Measurements from ENCODE around the gene XRCC4. TPM values are rescaled to one million over a fixed set of nuclear protein-coding genes. Genes with fewer than 3 reads are reported as not detected.

The XRCC4 gene
- total RNA-seq, 1 experiment from 2014 or later = 24.6 TPM

DNA sequence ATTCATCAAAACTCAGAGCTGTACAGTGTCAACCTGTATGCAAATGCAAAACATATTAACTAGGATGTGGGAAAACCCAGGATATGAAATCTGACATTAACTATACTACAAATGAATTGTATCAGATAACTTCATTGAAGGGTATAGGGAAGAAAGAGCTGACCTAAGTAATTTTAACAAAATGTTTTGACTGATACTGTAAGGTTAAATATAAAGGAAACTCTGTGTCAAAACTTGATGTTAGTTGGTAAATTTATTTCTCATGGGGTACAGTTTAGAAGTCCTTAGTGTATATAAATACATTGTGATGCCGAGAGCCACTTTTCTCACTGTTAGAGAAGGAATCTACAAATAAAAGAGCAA, 316.1 kb downstream of the XRCC4 start:
- Histone ChIP-seq H3K79me2 (ENCODE audit: insufficient read depth, low read length) (no peaks in the 10 kb centered on the region), H3K4me3 (replicated peaks in 1 of 2; ENCODE audit: low read depth in 1 of 2, low read length in 2 of 2) (no peak overlapping the region), H4K20me1 (ENCODE audit: insufficient read depth) (no peaks in the 10 kb centered on the region), H3K27ac (ENCODE audit: low read depth, low read length) (no peak overlapping the region), H3K4me2 (ENCODE audit: low read length) (no peak overlapping the region), H3K4me1 (ENCODE audit: control insufficient read depth in 1 of 2, insufficient read depth in 2 of 2, low read length in 2 of 2) (no peaks in the 10 kb centered on the region), H3K9me3 (ENCODE audit: control insufficient read depth in 1 of 2, insufficient read depth in 1 of 2, low read depth in 1 of 2, low read length in 2 of 2) (no peaks in the 10 kb centered on the region), H3K9me2 (ENCODE audit: insufficient read depth) (no peaks in the 10 kb centered on the region), H3K9ac (ENCODE audit: low read length) (no peak overlapping the region), H3K27me3 (ENCODE audit: insufficient read depth, low read length) (no peaks in the 10 kb centered on the region), H3K36me3 (ENCODE audit: control insufficient read depth in 1 of 2, insufficient read depth in 2 of 2, low read length in 2 of 2) (no peaks in the 10 kb centered on the region), H2AFZ (ENCODE audit: low read depth, low read length, poor library complexity, severe bottlenecking) (no peak overlapping the region)
- intact Hi-C loops (cut with micrococcal nuclease) = no loop called here
- DNase-seq (ENCODE audit: low read depth, low spot score) (no peak), ATAC-seq (no peak)
- ChIA-PET CTCF (no interaction called here), POLR2A (no interaction called here), RAD21 (ENCODE audit: low non-redundant PET in 1 of 2, low total read pairs in 2 of 2, uncharacterized antibody in 2 of 2, unreplicated experiment in 2 of 2) (no interaction called here)
- TF ChIP-seq RAD21 (IDR thresholded peaks at IDR 0.05; ENCODE audit: low read depth) (no peak), ELF1 (IDR thresholded peaks at IDR 0.05; ENCODE audit: borderline replicate concordance, low read depth) (no peak), EZH2 (IDR thresholded peaks at IDR 0.05) (no peak), SIN3A (IDR thresholded peaks at IDR 0.05; ENCODE audit: low read depth) (no peak), TCF7L2 (IDR thresholded peaks at IDR 0.05; ENCODE audit: borderline replicate concordance, extremely low read depth, insufficient read depth, insufficient read length) (no peak), SRF (IDR thresholded peaks at IDR 0.05; ENCODE audit: low read depth) (no peak), CEBPB (IDR thresholded peaks at IDR 0.05; ENCODE audit: low read depth) (no peak), FOSL1 (IDR thresholded peaks at IDR 0.05; ENCODE audit: low read depth) (no peak)
- TF ChIP-seq, protein P1, sequence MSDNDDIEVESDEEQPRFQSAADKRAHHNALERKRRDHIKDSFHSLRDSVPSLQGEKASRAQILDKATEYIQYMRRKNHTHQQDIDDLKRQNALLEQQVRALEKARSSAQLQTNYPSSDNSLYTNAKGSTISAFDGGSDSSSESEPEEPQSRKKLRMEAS (IDR thresholded peaks at IDR 0.05) = no peak
- no TSS peak for BruUV-seq (replicated peaks)

DNA sequence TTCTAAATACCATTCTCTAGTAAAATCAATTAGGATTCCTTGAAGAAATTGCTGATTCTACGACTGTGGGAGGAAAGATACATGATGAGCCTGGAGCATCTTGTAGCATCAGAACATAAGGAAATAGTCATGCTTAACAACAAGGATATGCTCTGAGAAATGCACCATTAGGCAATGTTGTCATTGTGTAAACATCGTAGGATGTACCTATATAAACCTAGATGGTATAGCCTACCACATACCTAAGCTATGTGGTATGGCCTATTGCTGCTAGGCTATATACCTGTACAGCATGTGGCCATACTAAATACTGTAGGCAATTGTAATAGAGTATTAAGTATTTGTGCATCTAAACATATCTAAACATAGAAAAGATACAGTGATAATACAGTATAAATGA, 316.8 kb downstream of the XRCC4 start:
- Histone ChIP-seq H3K4me1 (ENCODE audit: control insufficient read depth in 1 of 2, insufficient read depth in 2 of 2, low read length in 2 of 2) (no peaks in the 10 kb centered on the region), H3K79me2 (ENCODE audit: insufficient read depth, low read length) (no peaks in the 10 kb centered on the region), H3K9me2 (ENCODE audit: insufficient read depth) (no peaks in the 10 kb centered on the region), H3K4me3 (replicated peaks in 1 of 2; ENCODE audit: low read depth in 1 of 2, low read length in 2 of 2) (no peak overlapping the region), H3K27me3 (ENCODE audit: insufficient read depth, low read length) (no peaks in the 10 kb centered on the region), H2AFZ (ENCODE audit: low read depth, low read length, poor library complexity, severe bottlenecking) (no peak overlapping the region), H3K4me2 (ENCODE audit: low read length) (no peak overlapping the region), H3K9me3 (ENCODE audit: control insufficient read depth in 1 of 2, insufficient read depth in 1 of 2, low read depth in 1 of 2, low read length in 2 of 2) (no peaks in the 10 kb centered on the region), H3K9ac (ENCODE audit: low read length) (no peak overlapping the region), H3K27ac (ENCODE audit: low read depth, low read length) (no peak overlapping the region), H3K36me3 (ENCODE audit: control insufficient read depth in 1 of 2, insufficient read depth in 2 of 2, low read length in 2 of 2) (no peaks in the 10 kb centered on the region), H4K20me1 (ENCODE audit: insufficient read depth) (no peaks in the 10 kb centered on the region)
- intact Hi-C loops (cut with micrococcal nuclease) = no loop called here
- ChIA-PET CTCF (no interaction called here), POLR2A (no interaction called here), RAD21 (ENCODE audit: low non-redundant PET in 1 of 2, low total read pairs in 2 of 2, uncharacterized antibody in 2 of 2, unreplicated experiment in 2 of 2) (no interaction called here)
- DNase-seq (ENCODE audit: low read depth, low spot score) = no peak
- no TSS peak for BruUV-seq (replicated peaks)
- no peak for TF ChIP-seq POLR2A (IDR thresholded peaks at IDR 0.05; ENCODE audit: borderline replicate concordance, extremely low read depth, insufficient read depth, insufficient read length)
- no peak for TF ChIP-seq JUND (IDR thresholded peaks at IDR 0.05)
- no peak for TF ChIP-seq SRF (IDR thresholded peaks at IDR 0.05; ENCODE audit: low read depth)
- ATAC-seq = no peak
